Ureter (tissue), 1 donor: Measurements from ENCODE around the gene ALG2. TPM values are rescaled to one million over a fixed set of nuclear protein-coding genes. Genes with fewer than 3 reads are reported as not detected.

Source experiments
- DNase-seq: peaks from one replicate; pipeline ENCODE4 v3.0.0-alpha.2; 2020; ENCODE audit warnings: low spot score
- total RNA-seq: library from RNA; stranded (reverse); gene quantifications from one replicate; pipeline ENCODE4 v1.2.4, GENCODE V29; 2023
- donor health status: DM: yes; HTN: yes; CAD: no.

ALG2 gene
- total RNA-seq, 1 donor from 2014 or later = 46.5 TPM

DNA sequence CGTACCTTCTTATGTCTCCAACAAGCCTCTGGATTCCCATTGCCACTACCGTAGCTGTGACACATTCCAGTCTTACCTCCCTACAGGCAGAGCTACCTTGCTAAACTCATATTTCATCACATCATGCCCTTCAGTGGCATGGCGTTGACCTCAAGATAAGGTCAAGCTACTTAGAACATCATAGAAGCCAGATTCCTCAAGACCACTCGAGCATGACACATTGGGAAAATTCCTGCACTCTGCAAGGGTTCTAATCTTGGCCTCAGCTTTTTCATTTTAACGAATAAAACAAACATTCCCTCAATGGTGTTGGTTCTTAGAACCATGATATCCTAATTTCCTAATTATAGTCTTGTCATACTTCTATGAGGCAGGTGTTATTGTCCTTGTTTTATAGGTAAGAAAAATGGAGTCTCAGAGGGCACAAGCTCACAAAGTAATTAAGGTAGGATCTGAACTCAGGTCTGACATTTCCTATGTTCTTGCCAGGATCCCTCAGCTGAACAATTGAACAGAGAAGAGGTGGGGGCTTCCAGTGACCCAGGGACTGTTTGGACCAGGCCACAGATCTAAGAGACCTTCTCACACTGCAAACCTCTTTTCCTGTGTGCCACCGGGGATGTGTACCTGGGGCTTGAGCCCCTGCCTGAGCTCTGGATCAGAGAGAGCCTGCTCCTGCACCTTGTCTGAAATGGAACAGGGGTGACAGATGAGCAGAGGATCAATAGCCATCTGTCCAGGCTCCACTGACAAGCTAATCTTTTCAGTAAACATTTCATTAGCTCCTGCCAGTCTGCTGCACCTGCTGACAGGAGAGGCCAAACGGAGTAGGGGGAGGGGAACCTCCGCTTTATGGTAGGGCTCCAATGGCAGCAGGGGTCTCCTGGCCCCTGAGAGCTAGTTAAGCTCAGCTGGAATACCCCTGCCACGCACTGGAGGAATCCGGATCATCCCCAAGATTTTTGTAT lies 49.3 kb downstream of the ALG2 start:
- no peak for DNase-seq

DNA sequence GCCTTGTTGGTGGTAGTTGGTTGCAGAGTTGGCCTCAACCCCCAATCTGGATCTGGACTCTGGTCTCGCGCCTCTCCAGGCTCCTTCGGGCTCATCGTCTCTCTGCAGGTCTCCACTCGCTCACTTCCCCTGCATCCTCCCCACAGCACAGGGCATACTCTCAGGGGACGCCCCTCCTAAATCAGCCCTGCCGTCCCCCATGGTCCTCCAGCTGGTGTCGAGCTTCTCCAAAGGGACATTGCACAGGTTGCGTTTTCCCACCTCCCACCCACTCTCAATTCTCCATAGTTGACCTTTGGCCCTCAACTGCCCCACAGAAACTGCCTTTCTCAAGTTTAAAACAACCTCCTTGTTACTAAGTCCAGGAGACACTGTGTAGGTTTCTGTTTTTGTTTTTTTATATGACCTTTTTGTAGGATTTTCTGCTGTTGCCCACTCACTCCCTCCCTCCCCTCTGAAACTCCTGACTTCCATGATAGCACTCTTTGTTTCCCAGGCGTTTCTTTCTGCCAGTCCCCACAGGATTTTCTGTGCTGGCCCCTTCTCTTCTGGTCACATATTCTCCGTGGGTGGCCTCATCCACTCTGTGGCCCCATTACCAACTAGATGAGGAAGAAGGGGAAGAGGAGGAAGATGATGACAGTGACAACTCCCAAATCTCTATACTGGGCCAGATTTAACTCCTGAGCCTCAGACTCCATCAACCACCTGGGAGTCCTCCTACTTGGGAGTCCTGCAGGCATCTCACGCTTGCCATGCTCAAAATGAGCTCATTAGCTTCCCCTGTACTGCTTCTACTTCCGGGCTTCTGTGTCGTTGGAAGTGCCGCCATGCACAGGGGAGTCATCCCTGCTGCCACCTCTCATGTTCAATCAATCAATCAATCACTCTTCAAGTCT lies 50.3 kb downstream of the ALG2 start:
- no peak for DNase-seq

DNA sequence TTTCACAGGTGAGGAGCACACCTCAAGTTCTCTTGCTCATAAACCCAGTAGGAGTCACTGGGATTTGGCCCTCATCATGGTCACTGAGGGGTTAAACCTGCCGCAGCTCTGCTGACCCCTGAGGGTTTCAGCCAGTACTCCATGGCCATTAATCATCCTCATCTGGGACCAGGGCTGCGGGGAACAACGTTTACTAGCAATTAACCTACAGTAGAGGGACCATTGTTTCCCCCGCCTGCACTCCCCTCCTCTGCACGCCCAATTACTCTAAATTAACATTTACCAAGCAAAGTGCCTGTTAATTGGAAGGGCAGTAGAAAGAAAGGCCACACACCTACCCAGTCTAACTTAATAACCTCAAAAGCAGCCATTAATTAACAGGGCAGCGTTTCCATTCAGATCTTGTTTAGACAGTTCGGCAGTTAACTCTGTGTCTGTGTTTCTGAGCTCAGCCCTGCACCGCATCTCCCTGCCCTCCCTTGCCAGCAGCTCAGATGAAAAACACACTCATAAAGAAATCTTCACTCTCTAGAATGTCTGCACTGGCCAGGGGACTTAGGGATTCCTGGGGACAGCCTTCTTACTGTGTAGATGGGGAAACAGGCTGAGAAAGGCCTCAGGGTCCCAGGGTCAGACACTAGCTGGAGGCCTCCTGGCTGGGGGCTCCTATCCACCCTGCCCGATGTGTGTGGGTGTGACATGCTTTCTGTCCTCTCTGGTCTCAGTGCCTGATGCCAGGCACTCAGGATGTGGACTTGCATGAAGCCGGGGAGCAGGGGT lies 51.6 kb downstream of the ALG2 start:
- DNase-seq = no peak

DNA sequence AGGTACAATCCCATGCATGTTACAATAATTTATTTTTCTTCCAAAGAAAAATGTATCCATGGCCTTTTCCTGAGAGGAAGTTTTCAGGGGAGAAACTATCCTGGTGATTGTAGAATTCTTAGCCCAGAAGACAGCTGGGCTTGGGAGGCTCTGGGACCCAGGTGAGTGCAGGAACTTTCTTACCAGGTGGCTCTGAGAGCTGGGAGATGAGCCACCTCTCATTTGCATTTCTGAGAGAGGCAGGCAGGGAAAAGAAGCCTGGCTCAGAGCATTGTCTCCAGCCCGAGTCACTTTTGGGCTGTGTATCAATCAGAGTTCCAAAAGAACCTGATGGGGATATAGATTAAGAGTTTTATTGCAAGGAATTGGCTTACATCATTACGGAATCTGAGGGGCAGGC lies 52.7 kb downstream of the ALG2 start:
- no peak for DNase-seq

DNA sequence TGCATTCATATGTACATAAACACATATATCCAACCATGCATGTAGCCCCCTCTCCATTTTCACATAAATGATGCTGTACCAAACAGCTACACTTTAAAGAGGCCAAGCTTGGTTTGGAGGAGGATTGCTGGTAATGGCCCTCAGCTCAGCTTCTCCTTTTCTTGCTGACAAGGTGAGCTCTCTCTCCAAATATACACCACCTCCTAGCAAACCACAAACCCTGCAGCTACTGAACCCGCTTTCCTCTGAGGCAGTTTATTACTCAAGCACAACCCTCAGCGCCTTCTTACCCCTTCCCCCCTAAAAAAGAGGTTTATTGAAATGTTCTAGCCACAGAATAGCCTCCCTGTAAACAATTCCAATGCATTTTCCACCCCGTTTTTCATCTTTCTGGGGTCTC lies 54.0 kb downstream of the ALG2 start:
- no peak for DNase-seq

DNA sequence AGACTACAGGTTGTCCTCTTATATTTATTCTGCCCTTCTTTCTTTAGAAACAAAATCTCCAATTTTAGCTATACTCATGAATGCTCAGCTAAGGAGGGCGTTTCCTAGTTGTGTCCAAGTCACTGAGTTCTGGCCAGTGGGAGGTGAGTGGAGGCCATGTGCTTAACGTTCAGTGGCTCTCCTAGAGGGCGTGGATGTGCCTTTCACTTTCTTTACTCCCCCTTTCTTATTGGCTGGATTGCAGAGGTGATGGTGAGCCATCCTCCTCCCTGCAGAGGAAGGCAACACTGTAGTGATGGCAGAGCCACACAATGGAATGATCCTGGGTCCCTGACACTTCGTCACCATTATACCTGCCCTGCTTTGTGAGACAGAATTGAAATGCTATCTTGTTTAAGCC lies 54.6 kb downstream of the ALG2 start:
- DNase-seq = no peak

Other genes starting within 250 kb of the ALG2 start
- 44.7 TPM for gene TGFBR1, start 116.8 kb downstream of the ALG2 start, total RNA-seq
- 75.1 TPM for gene SEC61B, start 340 bp upstream of the ALG2 start, total RNA-seq